Limb (tissue), 2 donors: Measurements from ENCODE around the gene ATG4B.

Source experiments
- DNase-seq, 2 donors: peaks; one replicate each; pipeline ENCODE4 v3.0.0-alpha.2; 2016; ENCODE audit errors: extremely low spot score in 2 of 2

Gene ATG4B

GRCh38 chr2:241637795-241638660 lies 535 bp downstream of the ATG4B start:
- DNase-seq, result no peak

- DNase-seq, result no peak
Observed at GRCh38 chr2:241638940-241639339, 1.4 kb downstream of the ATG4B start.

GRCh38 chr2:241639385-241639784 lies 1.9 kb downstream of the ATG4B start:
- DNase-seq, result no peak

- DNase-seq, result no peak
Observed at GRCh38 chr2:241640165-241640795, 2.8 kb downstream of the ATG4B start.

- no peak for DNase-seq
Observed at GRCh38 chr2:241641631-241642030, 4.1 kb downstream of the ATG4B start.

GRCh38 chr2:241645056-241645914 lies 7.8 kb downstream of the ATG4B start:
- DNase-seq, result no peak

GRCh38 chr2:241645915-241646645 lies 8.6 kb downstream of the ATG4B start:
- no peak for DNase-seq

- DNase-seq, result no peak
Observed at GRCh38 chr2:241648453-241648852, 11.0 kb downstream of the ATG4B start.

- DNase-seq, result no peak
Observed at GRCh38 chr2:241649404-241649803, 11.9 kb downstream of the ATG4B start.

GRCh38 chr2:241649927-241650326 lies 12.4 kb downstream of the ATG4B start:
- DNase-seq, result no peak

GRCh38 chr2:241652142-241652541 lies 14.6 kb downstream of the ATG4B start:
- DNase-seq, result no peak

GRCh38 chr2:241652722-241653121 lies 15.2 kb downstream of the ATG4B start:
- no peak for DNase-seq

- no peak for DNase-seq
Observed at GRCh38 chr2:241653210-241653750, 15.8 kb downstream of the ATG4B start.

GRCh38 chr2:241654551-241654950 lies 17.1 kb downstream of the ATG4B start:
- DNase-seq, result no peak

GRCh38 chr2:241655516-241656189 lies 18.2 kb downstream of the ATG4B start:
- DNase-seq, result no peak

GRCh38 chr2:241656190-241656741 lies 18.8 kb downstream of the ATG4B start:
- DNase-seq, result no peak

GRCh38 chr2:241657786-241658254 lies 20.3 kb downstream of the ATG4B start:
- no peak for DNase-seq

GRCh38 chr2:241658296-241658695 lies 20.8 kb downstream of the ATG4B start:
- no peak for DNase-seq

GRCh38 chr2:241659150-241659739 lies 21.8 kb downstream of the ATG4B start:
- DNase-seq, result peak; percentile 61 to 78
